ENCODE results near the gene GAS6. TPM values are rescaled to one million over a fixed set of nuclear protein-coding genes. Genes with fewer than 3 reads are reported as not detected.

The GAS6 gene
- total RNA-seq, 2 donors from 2014 or later = 206 to 254 TPM

DNA sequence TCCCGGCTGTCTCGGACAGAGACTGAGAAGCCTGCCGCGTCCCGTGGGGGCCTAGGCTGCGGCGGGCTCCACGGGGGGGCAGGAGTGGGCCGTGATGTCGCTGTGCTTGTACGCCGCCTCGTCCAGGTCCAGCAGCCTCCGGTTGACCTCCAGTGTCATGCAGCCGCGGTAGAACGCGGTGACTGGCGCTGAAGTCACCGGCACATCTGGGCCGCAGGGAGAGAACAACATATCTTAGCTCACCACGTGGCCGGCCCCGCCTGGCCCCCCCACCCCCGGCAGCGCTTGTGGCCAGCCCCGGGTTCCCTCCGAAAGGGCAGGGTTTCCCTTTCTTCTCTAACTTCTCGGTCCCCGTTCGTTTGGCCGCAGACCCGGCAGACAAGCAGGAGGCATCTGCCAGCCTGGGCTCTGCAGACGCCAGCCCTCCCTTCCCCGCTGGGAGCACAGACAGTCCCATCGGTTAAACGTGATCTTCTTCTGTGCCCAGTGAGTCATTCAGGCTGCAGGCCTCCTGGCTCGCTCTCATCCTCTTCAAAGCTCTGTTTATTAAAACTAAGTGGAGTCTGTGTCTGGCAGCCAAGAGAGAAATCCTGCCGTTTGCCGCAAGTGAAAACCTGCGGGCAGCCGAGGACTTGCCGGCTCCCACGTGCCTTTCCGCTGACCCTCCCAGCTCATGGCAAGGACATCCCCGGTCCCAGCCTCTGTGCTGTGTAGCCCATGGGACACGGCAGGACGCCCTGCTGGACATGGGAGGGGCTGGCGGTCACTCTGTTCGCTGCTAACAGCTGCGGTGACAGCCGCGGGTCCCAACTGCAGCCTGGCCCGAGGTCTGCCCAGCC, 42.8 kb downstream of the GAS6 start:
- peaks cover 0 to 64% of the 10 kb centered on the region in 2 donors for H3K4me1 ChIP-seq

DNA sequence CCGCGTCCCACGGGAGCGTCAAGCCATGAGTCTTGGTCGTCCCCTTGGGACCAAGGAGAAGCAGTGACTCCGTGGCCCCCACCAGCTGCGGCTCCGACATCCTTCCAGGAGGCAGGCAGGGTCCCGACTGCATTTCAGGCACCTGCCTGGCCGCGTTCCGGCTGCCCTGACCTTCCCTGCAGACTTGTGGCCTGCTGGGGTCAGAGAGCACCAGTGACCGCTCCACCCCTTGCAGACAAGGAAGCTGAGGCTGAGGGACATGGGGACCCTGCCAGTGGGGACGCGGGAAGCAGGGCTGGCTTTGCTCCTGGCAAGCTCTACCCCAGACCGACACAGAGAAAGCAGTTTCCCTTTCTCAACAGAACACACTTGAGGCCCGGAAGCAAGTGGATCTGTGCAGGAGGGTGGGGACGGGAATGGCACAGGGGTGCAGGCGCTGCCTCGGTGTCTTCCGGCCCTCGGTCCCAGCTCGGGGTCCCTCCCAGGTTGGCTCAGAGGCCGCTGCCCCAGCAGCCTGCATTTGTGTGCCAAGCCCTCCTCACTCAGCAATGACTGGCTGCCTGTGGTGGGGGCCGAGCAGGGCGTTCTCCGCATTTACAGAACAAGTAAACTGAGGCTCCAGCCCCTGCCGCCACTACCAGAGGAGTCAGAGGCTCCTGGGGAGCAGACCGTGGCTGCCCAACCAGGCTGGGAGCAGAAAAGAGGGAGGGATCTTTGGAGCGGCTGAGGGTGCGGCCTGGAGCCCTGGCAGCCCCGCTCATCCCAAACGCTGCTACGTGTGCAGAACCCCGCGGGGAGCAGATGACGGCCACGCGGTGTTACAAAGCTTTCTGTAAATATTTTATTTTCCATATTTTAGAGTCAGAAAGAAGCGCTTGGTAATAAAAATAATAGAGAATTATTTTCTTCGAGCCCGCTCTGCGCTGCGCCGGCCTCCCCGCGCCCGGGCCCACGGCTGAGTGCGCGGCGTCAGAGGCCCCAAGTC, 43.9 kb downstream of the GAS6 start:
- Histone ChIP-seq H3K4me3 (no peak overlapping the region), H3K4me1 (peaks cover 0 to 64% of the 10 kb centered on the region in 2 donors)

More for the DNA sequence above, 42.8 kb downstream of the GAS6 start:
- peak in 1 of 2 donors; percentile 47 for TF ChIP-seq CTCF (IDR thresholded peaks at IDR 0.05)
- Histone ChIP-seq H3K27ac (peak overlapping the region; percentile 85 to 93), H3K9me3 (no peaks in the 10 kb centered on the region), H3K36me3 (peaks cover 29% of the 10 kb centered on the region), H3K4me3 (peak overlapping the region in 1 of 2 donors; percentile 31), H3K27me3 (no peaks in the 10 kb centered on the region)
- DNase-seq (ENCODE audit: low spot score) = peak; percentile 89

DNA sequence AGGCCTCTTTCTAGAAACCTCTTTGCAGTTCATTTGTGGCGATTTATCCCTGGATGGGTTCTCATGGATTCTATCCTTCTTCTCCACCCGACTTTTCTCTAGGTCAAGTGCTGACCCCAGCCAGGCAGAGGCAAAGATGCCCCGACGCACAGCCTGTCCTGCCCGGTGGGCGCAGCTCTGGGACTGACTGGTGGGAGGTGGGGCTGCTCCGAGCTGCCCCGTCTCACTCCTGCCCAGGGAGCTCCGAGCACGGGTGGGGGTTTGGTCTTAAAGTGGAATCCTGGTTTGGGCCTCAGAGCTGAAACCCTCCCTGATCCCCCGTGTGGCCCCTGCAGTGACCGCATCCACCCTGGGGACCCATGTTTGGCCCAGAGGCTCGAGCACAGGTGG, 44.5 kb downstream of the GAS6 start:
- no peak for DNase-seq (ENCODE audit: low spot score)
- peaks cover 0 to 65% of the 10 kb centered on the region in 2 donors for H3K4me1 ChIP-seq
- peak overlapping the region; percentile 85 to 93 for H3K27ac ChIP-seq
- H3K9me3 ChIP-seq = no peaks in the 10 kb centered on the region
- no peak for TF ChIP-seq CTCF (IDR thresholded peaks at IDR 0.05)
- no peak overlapping the region for H3K4me3 ChIP-seq
- no peaks in the 10 kb centered on the region for H3K27me3 ChIP-seq
- peaks cover 22% of the 10 kb centered on the region for H3K36me3 ChIP-seq

More for the DNA sequence above, 43.9 kb downstream of the GAS6 start:
- Histone ChIP-seq H3K36me3 (peaks cover 22% of the 10 kb centered on the region), H3K27ac (peak overlapping the region; percentile 85 to 93), H3K27me3 (no peaks in the 10 kb centered on the region), H3K9me3 (no peaks in the 10 kb centered on the region)
- no peak for TF ChIP-seq CTCF (IDR thresholded peaks at IDR 0.05)
- no peak for DNase-seq (ENCODE audit: low spot score)

DNA sequence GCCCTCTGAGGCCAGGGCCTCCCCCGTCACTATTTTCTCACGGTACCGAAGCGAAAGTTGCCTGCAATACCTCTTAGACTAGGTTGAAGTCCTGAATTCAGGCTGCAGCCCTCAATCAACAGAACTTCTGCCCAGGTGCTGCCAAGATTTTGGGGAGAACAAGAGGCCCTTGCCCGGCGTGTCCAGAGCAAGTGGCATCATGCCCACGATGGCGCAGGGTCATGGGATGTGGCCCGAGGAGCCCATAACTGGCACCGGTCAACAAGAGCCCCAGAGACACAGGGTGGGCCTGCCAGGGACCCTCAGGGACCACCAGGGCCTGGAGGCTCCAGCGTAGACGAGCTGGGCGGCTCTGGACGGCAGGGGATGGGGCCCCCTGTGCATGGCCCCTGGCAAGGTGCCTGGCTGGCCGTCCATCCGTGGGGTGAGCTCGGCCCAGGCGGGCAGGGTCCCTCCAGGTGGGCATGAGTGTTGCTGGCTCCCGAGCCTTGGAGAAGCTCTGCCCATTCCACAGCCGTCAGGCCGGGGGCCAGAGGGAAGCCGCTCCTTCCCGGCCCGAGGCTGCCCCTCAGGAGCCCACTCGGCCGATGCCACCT, 45.1 kb downstream of the GAS6 start:
- H3K9me3 ChIP-seq = no peaks in the 10 kb centered on the region
- H3K27me3 ChIP-seq = no peaks in the 10 kb centered on the region
- H3K4me3 ChIP-seq = no peak overlapping the region
- no peak for DNase-seq (ENCODE audit: low spot score)
- H3K27ac ChIP-seq = peak overlapping the region; percentile 85 to 93
- TF ChIP-seq CTCF (IDR thresholded peaks at IDR 0.05) = no peak
- H3K36me3 ChIP-seq = peaks cover 21% of the 10 kb centered on the region
- H3K4me1 ChIP-seq = peaks cover 0 to 70% of the 10 kb centered on the region in 2 donors

GRCh38 chr13:113817860-113818691, 45.8 kb downstream of the GAS6 start:
- DNase-seq (ENCODE audit: low spot score) = no peak
- H3K9me3 ChIP-seq = no peaks in the 10 kb centered on the region
- H3K27me3 ChIP-seq = no peaks in the 10 kb centered on the region
- peaks cover 0 to 76% of the 10 kb centered on the region in 2 donors for H3K4me1 ChIP-seq
- H3K27ac ChIP-seq = peak overlapping the region; percentile 70 to 85
- peaks cover 14% of the 10 kb centered on the region for H3K36me3 ChIP-seq
- TF ChIP-seq CTCF (IDR thresholded peaks at IDR 0.05) = no peak
- no peak overlapping the region for H3K4me3 ChIP-seq

Data from right atrium auricular region (tissue), 2 donors.